ENCODE results near the gene DIO2.

The DIO2 gene

DNA sequence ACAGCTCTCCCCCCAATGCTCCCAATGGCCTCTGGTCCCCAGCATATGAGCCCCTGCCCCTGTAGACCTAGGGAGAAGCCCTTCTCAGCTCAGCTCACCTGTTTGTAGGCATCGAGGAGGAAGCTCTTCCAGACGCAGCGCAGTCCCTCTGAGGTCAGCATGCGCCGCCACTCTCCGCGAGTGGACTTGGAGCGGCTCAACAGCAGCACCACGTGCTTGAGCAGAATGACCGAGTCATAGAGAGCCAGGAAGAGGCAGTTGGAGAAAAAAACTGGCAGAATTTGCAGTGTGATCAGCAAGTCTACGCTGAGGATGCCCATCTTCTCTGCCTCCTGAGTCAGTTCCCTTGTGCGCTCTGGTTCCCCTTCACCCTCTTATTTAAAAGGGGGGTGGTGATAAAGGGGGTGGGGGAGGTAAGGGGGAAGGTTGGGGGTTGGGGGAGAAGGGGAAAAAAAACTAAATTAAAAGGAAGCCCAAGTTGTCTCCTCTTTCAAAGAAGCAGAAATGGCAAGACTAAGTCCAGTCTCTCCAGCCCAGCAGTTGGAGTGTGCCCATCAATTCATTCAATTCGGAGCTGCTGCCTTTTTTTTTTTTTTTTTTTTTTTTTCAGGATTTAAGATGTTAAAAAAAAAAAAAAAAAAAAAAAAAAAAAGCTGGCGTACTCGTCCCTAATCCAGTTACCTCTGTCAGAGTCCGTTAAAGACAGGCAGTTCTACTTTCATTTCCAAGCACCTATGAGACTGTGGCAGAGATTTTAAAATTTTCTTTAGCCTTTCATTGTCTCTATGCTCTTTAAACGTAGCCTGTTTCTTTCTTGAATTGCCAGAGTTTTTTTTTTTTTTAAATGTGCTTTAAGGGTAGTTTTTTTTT lies at the start of gene DIO2:
Gene DIO2 (minus strand): TSS at position 352 of the 870 bp plus-strand sequence. CDS start 32 bp downstream, at position 320.
- no peak for DNase-seq

DNA sequence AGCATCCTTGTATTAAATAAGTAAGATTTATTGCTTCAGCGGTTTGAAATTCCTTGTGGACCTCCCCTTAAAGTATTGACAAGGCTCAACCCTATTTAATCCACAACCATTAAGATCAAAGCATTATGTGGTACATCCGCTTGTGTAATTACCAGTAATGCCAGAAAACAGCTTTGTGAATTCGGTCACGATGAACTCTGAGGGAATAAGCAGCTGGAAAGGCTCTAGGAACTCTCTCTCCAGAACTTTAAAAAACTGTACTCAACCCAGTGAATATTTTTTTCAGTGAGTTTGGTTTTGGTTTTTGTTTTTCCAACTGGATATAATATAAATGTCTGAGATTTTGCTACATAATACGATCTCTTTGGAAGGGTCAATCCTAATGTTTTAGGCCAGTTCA lies 49.3 kb upstream of the DIO2 start:
- no peak for DNase-seq

DNA sequence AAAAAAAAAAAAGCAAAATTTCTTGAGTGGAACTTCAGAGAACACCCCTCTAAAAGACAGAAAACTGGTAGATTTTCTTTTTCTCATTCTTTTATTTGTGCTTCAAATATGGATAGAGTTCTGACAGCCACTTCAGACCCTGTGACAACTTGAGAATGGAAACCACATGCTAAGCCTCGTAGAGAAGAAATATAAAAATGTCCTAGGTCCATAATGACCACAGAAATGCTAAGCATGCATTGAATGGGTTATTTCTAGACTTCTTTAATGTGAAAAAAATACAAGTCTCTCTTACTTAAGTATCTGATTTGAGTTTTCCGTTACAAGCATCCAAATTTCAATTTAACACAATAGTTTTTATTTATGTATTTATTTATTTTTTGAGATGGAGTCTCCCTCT lies 28.3 kb upstream of the DIO2 start:
- DNase-seq: no peak

DNA sequence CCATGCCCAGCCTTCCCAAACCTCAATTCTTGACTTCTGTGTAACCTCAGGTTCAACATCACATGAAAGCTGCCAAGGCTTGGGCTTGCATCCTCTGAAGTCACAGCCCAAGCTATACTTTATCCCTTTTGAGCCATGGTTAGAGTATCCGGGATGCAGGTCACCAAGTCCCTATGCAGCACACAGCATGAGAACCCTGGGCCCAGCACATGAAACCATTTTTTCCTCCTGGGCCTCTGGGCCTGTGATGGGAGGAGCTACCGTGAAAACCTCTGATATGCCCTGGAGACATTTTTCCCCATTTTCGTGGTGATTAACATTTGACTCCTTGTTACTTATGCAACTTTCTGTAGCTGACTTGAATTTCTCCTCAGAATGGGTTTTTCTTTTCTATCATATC lies 25.8 kb upstream of the DIO2 start:
- no peak for DNase-seq

DNA sequence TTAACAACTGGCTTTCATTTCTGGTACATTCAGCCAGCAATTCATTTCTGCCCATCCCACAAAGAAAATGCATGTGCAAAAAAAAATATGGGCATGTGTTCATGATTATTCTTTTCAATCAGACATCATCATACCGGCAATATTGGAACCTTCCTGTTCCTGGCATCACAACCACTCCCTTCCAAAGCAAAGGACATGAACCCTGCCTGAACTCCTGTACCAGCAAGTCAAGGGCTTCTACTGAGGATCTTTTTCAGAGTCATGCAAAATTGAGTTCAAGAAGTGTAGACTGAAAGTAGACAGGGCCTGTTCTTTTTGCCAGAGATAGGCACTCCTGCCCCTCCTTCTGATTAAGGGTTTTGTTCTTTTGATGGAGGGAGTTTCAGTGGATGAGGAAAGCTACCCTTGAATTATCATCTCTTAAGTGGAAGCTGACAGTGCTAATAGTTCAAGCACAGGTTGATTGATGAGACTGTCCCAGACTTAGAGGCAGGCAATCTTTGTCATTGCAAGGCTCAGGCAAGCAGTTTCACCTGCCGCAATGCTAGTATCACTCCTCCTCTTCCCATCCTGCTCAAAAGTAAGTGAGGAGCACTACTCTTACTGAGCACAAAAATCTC lies 22.3 kb upstream of the DIO2 start:
- DNase-seq: no peak

DNA sequence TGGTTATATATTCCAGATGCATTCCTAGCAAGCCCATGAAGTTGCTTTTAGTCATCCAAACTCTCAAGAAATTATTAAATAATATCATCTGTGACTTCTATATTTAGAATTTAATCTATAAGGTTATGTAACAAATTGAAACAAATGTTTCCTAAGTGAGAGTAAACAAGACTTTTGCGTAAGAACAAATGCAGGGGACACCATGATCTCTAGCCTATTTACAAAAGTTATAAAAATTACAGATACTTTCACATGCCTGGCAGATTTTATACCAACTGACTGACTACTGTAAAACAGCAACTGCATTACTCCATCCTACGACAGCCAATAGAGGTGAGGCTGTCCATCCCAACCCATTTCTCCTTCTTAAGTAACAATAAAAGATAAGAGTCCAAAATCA lies 20.4 kb upstream of the DIO2 start:
- DNase-seq: no peak

DNA sequence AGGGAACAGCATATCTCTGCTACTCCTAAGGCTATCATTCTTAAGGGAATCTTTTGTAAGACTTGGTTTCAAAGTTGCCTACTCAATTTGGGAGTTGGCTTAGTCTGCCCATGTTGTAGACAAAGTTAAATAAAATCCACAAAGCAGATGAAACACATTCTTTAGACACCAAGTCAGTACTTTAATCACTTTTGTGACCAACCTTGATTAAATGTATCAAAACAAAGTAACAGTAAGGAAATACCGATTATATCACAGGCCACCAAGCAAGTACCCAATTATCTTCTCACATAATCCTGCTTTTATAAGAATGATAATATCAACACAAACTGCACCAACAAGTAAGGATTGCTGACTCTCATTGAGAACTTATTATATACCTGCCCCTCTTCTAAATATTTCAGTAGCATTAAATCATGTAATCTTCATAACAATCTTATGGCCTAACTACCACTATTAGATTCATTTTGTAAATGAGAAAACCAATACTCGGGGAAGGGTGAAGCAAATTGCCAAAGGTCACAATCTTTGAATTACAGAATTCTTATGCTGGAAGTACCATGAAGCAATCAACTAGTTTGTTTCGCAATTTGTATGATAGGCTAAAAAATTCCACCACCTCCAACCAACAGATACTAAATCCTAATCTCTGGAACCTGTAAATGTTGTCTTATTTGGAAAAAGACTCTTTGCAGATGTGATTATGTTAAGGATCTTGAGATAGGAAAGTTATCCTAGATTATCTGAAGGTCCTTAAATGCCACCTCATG lies 12.6 kb upstream of the DIO2 start:
- DNase-seq: no peak

DNA sequence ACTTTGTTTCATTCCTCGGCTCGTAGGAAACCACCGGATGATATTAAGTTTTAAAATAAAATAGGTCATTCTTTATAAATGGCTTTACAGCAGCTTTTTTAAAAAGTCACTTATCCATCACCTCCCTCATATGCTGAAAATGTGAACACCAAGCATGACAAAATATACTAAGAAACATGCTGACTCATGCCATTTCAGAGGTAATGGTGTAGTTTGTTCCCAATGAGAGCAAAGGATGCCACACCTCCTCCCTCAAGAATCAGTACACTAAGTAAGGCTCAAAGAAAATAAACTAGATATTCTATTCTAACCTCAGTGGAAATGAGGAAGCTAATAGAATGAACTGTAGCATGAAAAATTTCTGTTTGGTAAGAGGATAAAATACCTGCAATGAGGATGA lies 5.5 kb upstream of the DIO2 start:
- DNase-seq: no peak

DNA sequence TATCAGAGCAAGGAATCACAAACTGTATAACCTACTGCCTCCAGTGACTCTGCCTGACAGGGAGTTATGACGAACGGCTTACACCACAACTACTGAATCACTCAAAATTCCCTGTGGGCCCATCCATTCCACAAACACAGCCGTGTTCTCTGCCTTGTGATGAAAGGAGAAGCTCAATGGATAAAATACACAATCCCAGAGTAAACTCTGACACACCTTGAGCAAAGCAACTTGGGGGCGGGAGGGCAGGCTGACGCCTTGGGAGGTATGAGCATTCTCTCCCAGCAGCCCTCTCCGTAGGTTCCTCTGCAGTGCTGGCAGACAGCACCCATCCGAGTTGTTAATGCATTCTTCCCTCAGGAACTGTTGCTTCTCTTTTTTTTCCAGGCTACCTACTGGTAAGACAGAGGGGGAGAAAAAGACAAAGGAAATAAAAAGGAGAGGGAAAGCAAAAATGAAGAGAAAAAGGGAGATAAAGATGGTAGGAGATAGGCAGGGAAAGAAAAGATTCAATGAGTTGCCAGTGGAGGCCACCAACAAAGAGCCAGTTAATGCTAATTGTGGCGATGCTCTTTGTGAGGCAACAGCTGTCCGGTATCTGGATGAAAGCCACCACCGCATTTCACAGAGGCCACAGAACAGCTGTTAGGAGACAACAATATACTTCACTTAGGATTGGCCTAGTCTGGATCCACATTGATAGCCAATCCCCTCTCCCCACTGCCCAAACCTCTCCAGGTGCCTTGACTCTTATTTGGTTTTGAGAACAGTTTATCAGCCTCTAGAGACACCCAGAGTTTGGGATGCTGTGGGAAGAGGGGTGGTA lies 4.7 kb upstream of the DIO2 start:
- no peak for DNase-seq

DNA sequence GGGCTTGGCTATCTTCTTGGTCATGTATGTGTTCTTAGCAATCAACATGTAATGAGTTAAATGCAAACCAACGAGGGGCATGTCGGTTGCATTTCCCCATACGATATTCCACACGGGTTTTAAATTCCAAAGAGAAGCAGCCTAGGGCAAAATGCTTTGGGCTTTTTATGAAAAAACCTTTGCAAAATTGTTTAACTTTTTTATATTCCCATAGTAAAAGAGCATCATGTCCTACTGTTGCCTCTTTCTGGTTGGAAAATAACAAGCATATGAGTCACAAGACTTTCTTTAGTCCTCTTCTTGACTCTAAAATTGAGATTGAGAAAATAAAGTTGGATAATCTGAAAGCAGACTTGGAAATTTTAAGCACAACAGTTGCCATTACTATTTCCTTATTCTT lies 3.8 kb upstream of the DIO2 start:
- DNase-seq: no peak

DNA sequence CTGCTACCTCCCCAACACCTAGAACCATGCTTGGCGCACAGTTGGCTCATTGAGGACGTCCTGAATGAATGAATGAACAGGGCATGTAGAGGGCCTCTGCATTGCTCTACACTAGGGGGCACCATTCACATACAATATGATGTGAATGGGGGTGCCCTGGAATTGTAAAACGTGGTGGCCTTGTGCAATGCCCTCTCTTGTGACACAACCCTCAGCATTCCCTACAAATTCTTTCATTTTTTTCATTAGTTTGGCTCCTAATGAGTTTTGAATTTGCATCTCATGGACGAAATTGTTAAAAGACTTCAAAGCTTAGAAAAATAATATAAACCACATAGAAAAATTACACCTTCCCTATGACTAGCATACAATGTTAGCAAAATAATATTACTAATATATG lies 2.3 kb upstream of the DIO2 start:
- no peak for DNase-seq

DNA sequence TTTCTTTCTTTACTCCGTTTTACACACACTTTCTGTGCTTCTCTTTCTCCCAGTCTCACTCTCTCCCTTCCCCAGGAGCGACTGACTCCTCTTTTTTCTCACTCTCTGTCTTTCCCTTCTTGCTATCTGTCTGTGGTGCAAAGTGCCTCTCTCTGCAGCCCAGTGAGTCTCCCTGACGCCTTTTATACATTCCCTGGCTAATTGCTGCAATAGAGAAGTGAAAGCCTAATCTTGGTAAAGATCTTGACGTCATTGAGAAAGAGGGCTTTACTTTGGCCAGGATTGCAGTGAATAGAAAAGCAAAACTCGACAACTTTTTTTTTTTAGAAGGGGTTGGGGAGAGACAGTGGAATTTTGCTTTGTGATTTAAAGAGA lies 706 bp upstream of the DIO2 start:
- no peak for DNase-seq

DNA sequence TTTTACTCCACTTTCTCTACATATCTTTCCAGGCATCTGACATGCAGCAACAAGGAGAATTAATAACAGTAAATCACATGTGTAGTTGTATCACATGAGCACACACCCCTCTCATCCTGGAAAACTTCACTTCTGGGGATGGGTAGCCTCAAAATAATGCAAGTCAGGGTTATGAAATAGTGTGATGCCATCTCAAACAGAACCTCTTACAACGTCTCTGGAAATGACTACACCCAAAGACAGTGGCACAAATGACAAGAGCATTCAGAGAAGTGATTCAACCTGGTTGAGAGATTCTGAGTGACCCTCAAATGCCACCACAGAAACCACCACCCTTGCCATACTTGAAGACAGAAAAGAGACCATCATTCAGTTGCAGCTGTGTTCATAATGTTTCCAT lies 2.8 kb downstream of the DIO2 start:
- no peak for DNase-seq

DNA sequence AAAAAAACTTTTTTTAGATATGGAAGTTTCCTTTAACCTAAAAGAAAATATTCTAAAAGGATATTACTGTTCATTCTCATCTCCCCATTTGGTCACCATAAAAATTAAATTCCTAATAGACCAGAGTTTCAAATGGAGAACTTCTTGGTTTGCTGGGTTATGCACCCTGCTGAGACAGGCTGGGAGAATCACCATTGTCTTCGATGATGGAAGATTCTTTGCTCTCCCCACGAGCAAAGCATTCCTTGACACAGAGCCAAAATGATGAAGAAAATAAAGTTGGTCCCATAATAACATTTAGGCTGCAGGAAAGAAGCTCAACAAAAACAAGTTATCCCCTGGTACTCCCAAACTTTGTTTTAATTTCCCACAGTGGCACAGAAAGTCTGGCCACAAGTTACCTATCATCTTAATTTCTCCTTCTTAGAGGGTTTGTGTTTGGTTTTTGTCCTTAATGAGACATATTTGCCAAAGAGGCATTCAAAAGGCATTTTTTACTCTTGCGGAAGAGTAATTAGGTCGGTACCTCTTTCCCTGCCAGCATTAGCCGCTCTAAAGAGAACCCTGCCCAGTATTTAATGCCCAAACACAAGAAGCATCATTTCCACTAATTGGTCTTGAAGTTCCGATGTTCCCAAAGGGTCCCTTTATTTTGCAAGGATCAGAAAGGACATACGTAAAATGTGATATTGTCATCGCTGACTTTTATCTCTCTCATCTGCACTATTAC lies 4.8 kb downstream of the DIO2 start:
- DNase-seq: no peak

DNA sequence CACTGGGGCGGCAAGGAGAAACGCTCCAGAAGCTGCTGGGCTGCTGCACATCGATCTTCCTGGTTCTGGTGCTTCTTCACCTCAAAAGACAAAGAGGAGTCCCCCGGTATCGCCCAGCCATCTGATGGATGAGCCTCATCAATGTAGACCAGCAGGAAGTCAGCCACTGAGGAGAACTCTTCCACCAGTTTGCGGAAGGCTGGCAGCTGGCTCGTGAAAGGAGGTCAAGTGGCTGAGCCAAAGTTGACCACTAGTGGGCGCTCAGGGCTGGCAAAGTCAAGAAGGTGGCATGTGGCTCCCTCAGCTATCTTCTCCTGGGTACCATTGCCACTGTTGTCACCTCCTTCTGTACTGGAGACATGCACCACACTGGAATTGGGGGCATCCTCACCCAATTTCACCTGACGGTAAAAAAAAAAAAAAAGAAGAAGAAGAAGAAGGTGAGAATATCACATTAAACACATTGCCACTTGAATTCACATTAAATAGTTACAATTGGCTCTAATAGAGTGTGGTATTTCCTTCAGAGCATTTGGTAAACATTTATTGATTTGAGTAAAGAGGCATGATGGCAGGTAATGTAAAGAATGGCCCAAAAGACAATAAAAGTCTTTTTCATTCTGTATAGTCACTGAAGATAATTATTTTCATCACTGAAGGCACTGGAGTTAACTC lies 8.3 kb downstream of the DIO2 start:
- no peak for DNase-seq

DNA sequence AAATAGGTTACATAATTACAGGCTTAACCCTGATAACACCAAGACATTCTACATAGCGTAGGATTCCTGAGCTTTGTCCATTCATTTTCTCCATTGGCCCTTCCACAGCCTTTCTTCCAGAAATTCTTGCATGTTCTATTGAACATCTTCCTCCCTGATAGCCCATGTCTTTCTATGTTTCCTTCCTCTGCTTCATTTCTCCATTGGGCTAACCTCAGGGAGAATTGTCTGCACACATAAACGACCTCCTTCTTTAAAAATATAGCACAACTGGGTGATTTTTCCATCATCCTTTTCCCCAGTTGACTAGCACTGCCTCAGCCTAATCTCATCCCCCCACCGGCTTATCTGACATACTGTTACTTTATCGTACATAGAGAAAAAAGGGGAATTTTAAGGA lies 11.2 kb downstream of the DIO2 start:
- no peak for DNase-seq

DNA sequence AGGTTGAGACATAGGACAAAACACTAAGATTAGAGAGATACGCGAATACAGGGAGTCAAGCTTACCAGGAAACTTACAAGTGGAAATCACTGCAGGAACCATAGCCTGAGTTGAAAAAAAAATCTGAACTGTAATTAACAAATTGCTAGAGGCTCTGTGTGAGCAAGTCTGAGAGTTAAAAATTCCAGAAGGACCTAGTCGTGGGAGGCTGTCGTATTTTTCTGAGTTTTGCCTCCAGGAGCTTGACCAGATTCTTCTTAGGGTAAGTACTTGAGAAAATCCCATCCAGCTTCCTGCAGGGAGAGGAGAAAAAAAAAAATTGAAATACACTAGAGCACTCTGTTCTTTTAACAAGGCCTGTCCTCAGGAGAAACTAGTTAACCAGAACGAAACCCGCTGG lies 22.7 kb downstream of the DIO2 start:
- DNase-seq: no peak

DNA sequence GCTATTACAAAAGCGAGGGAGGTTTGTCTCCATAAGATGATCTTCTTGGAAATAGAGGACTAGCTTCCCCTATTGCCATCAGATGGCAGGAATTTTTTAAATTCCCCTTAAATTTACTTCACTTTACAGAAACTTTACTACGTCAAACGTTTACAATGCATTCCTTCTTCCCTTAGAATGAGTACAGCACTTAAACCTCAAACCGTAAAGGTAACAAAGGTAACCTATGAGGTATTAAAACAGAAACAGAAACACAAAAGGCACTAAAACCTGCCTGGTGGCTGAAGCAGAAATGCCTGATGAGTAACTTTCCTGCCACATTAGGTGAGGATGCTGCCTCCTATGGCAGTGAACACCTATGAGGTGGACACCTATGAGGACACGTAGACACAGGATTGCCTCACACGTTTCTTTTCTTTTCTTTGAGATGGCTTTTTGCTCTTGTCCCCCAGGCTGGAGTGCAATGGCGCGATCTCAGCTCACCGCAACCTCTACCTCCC lies 25.0 kb downstream of the DIO2 start:
- no peak for DNase-seq

DNA sequence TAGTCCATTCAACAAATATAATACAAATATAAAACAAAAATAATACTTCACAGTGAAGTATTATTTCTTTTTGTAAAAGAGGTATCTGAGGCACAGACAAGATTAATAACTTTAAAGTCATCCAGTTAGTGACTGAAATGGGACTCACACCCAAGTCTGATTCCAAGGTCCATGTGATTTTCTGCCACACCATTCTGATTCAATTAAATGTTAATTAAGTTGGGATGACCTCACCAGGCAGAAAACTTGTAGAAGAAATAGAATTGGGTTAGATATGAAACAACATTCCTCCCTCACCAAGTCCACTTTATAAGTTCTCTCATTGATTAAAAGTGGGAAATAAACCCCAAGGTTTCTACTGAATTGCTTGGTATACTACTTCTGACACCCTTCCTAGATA lies 34.4 kb downstream of the DIO2 start:
- DNase-seq: no peak

DNA sequence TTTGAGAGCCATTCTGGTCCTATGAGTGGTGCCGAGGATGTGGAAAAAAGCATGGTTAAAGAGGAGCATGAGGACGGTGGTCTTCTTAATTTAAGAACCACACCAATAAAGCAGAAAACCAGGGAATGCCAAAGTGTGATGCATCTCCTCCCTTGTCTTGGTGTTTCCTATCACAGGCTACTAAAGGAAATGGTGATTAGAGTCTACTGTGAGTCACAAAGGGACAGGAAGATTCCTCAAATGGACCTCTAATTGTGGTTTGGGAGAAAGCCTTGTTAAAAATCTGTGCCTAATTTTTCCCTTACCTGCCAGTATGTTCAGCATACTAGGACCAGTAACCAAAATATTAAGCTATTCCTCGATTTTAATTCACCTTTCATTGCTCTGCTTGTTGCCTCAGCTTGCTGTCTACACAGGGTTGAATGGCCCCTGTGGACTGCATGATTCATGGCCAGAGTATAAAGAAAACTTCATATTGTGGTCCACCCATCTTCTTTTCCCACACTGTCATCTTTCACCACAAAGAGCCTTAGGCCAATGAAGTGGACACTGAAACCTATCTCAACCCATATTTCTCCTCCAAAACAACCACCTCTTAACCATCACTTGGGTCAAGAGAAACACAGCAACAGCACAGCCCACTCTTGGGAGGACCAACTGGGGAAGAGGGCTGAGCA lies 38.8 kb downstream of the DIO2 start:
- no peak for DNase-seq

Measured in NCI-H510A (cell line).